ENCODE data around the gene ABCA13. TPM values are rescaled to one million over a fixed set of nuclear protein-coding genes. Genes with fewer than 3 reads are reported as not detected.

Gene ABCA13
- polyA plus RNA-seq, 1 donor (not counting 4 experiments of a cell fraction or from before 2014, with no cell fraction given): 0.76 TPM

- Histone ChIP-seq H3K27me3 (ENCODE audit: control insufficient read depth, extremely low read depth, insufficient read depth, low read length) (no peaks in the 10 kb centered on the region), H3K4me1 (ENCODE audit: control insufficient read depth, extremely low read depth, insufficient read depth, low read length) (no peaks in the 10 kb centered on the region), H3K27ac (ENCODE audit: control insufficient read depth, insufficient read depth, low read length) (no peak overlapping the region), H3K36me3 (ENCODE audit: control insufficient read depth in 2 of 2, extremely low read depth in 1 of 2, insufficient read depth in 2 of 2, low read length in 2 of 2) (no peaks in the 10 kb centered on the region), H2AFZ (ENCODE audit: control insufficient read depth, low read length) (no peak overlapping the region), H4K20me1 (ENCODE audit: control insufficient read depth, extremely low read depth, insufficient read depth, low read length) (no peaks in the 10 kb centered on the region), H3K4me3 (ENCODE audit: control insufficient read depth in 2 of 3, extremely low read depth in 1 of 3, insufficient read depth in 2 of 3, low read depth in 1 of 3, low read length in 3 of 3) (no peak overlapping the region), H3K9ac (ENCODE audit: control insufficient read depth, extremely low read depth, insufficient read depth, low read length) (no peak overlapping the region), H3K9me3 (ENCODE audit: control insufficient read depth, low read depth, low read length) (no peaks in the 10 kb centered on the region), H3K79me2 (ENCODE audit: control insufficient read depth, insufficient read depth, low read length) (no peaks in the 10 kb centered on the region), H3K4me2 (ENCODE audit: control insufficient read depth, extremely low read depth, insufficient read depth, low read depth, low read length) (no peak overlapping the region), H3K9me1 (ENCODE audit: control insufficient read depth, extremely low read depth, insufficient read depth, low read length) (no peaks in the 10 kb centered on the region)
- TF ChIP-seq EZH2 (IDR thresholded peaks at IDR 0.05; ENCODE audit: low read length): no peak
- no peak for TF ChIP-seq CTCF (optimal IDR thresholded peaks at IDR 0.05 in 1 of 3, IDR thresholded peaks at IDR 0.05 in 1 of 3, conservative IDR thresholded peaks at IDR 0.05 in 1 of 3; ENCODE audit: extremely low read depth in 1 of 3, insufficient read depth in 2 of 3, low read length in 3 of 3)
- FAIRE-seq (no peak), DNase-seq (ENCODE audit: low read depth, low spot score) (no peak)
- dilution Hi-C loops (cut with MboI; ENCODE audit: extremely low pct_ligation_motif_present, low sequenced_read_pairs): no loop called here
Observed at GRCh38 chr7:48183370-48183743, 12.1 kb downstream of the ABCA13 start.

- FAIRE-seq: no peak
- Histone ChIP-seq H4K20me1 (ENCODE audit: control insufficient read depth, extremely low read depth, insufficient read depth, low read length) (no peaks in the 10 kb centered on the region), H3K4me1 (ENCODE audit: control insufficient read depth, extremely low read depth, insufficient read depth, low read length) (no peaks in the 10 kb centered on the region), H3K9me3 (ENCODE audit: control insufficient read depth, low read depth, low read length) (no peaks in the 10 kb centered on the region), H3K36me3 (ENCODE audit: control insufficient read depth in 2 of 2, extremely low read depth in 1 of 2, insufficient read depth in 2 of 2, low read length in 2 of 2) (no peaks in the 10 kb centered on the region), H3K9me1 (ENCODE audit: control insufficient read depth, extremely low read depth, insufficient read depth, low read length) (no peaks in the 10 kb centered on the region), H2AFZ (ENCODE audit: control insufficient read depth, low read length) (no peak overlapping the region), H3K4me2 (ENCODE audit: control insufficient read depth, extremely low read depth, insufficient read depth, low read depth, low read length) (no peak overlapping the region), H3K27ac (ENCODE audit: control insufficient read depth, insufficient read depth, low read length) (no peak overlapping the region), H3K9ac (ENCODE audit: control insufficient read depth, extremely low read depth, insufficient read depth, low read length) (no peak overlapping the region), H3K27me3 (ENCODE audit: control insufficient read depth, extremely low read depth, insufficient read depth, low read length) (no peaks in the 10 kb centered on the region), H3K4me3 (ENCODE audit: control insufficient read depth in 2 of 3, extremely low read depth in 1 of 3, insufficient read depth in 2 of 3, low read depth in 1 of 3, low read length in 3 of 3) (no peak overlapping the region), H3K79me2 (ENCODE audit: control insufficient read depth, insufficient read depth, low read length) (no peaks in the 10 kb centered on the region)
- no peak for TF ChIP-seq EZH2 (IDR thresholded peaks at IDR 0.05; ENCODE audit: low read length)
- no peak for DNase-seq (ENCODE audit: low read depth, low spot score)
- dilution Hi-C loops (cut with MboI; ENCODE audit: extremely low pct_ligation_motif_present, low sequenced_read_pairs): no loop called here
Observed at GRCh38 chr7:48183965-48184364, 12.7 kb downstream of the ABCA13 start.

- H3K27ac ChIP-seq (ENCODE audit: control insufficient read depth, insufficient read depth, low read length): no peak overlapping the region
- no peaks in the 10 kb centered on the region for H3K27me3 ChIP-seq (ENCODE audit: control insufficient read depth, extremely low read depth, insufficient read depth, low read length)
- FAIRE-seq: no peak
- H4K20me1 ChIP-seq (ENCODE audit: control insufficient read depth, extremely low read depth, insufficient read depth, low read length): no peaks in the 10 kb centered on the region
- no peak for TF ChIP-seq EZH2 (IDR thresholded peaks at IDR 0.05; ENCODE audit: low read length)
- TF ChIP-seq CTCF (optimal IDR thresholded peaks at IDR 0.05 in 1 of 3, IDR thresholded peaks at IDR 0.05 in 1 of 3, conservative IDR thresholded peaks at IDR 0.05 in 1 of 3; ENCODE audit: extremely low read depth in 1 of 3, insufficient read depth in 2 of 3, low read length in 3 of 3): no peak
- H3K4me1 ChIP-seq (ENCODE audit: control insufficient read depth, extremely low read depth, insufficient read depth, low read length): no peaks in the 10 kb centered on the region
- no peak overlapping the region for H2AFZ ChIP-seq (ENCODE audit: control insufficient read depth, low read length)
- no peaks in the 10 kb centered on the region for H3K9me1 ChIP-seq (ENCODE audit: control insufficient read depth, extremely low read depth, insufficient read depth, low read length)
- no peaks in the 10 kb centered on the region for H3K9me3 ChIP-seq (ENCODE audit: control insufficient read depth, low read depth, low read length)
- H3K9ac ChIP-seq (ENCODE audit: control insufficient read depth, extremely low read depth, insufficient read depth, low read length): no peak overlapping the region
- no peaks in the 10 kb centered on the region for H3K36me3 ChIP-seq (ENCODE audit: control insufficient read depth in 2 of 2, extremely low read depth in 1 of 2, insufficient read depth in 2 of 2, low read length in 2 of 2)
- dilution Hi-C loops (cut with MboI; ENCODE audit: extremely low pct_ligation_motif_present, low sequenced_read_pairs): no loop called here
- H3K4me3 ChIP-seq (ENCODE audit: control insufficient read depth in 2 of 3, extremely low read depth in 1 of 3, insufficient read depth in 2 of 3, low read depth in 1 of 3, low read length in 3 of 3): no peak overlapping the region
- no peaks in the 10 kb centered on the region for H3K79me2 ChIP-seq (ENCODE audit: control insufficient read depth, insufficient read depth, low read length)
- no peak for DNase-seq (ENCODE audit: low read depth, low spot score)
- no peak overlapping the region for H3K4me2 ChIP-seq (ENCODE audit: control insufficient read depth, extremely low read depth, insufficient read depth, low read depth, low read length)
Observed at GRCh38 chr7:48188776-48189520, 17.7 kb downstream of the ABCA13 start.
